GM23338 (cell line): ENCODE data around the gene FRMD4A. TPM values are rescaled to one million over a fixed set of nuclear protein-coding genes. Genes with fewer than 3 reads are reported as not detected.

Experiments
- ATAC-seq: fragments of 200-7000 bp; cut with Tn5 transposase; 3 replicates; pipeline ENCODE4 v1.9.1; 2020
- DNase-seq: peaks from one replicate; pipeline ENCODE4 v3.0.0-alpha.2; 2015; ENCODE audit warnings: low spot score
- H2AFZ ChIP-seq: fragments of 200-600 bp; sonication (generic); 2 replicates; pipeline ENCODE4 v1.8.0; 2016; ENCODE audit warnings: antibody characterized with exemption, mild to moderate bottlenecking, moderate library complexity
- H3F3A ChIP-seq: fragments of 200-600 bp; sonication (generic); replicated peaks from 2 replicates; pipeline ENCODE4 v1.8.0; 2017; ENCODE audit warnings: antibody characterized with exemption, mixed run types, low read depth
- H3K27ac ChIP-seq: fragments of 200-600 bp; sonication (generic); 2 replicates; pipeline ENCODE4 v1.6.1; 2016; ENCODE audit warnings: low read depth
- H3K27me3 ChIP-seq: fragments of 200-600 bp; sonication (generic); 2 replicates; pipeline ENCODE4 v1.8.0; 2016; ENCODE audit warnings: mild to moderate bottlenecking, mixed run types, moderate library complexity; ENCODE audit not compliant: insufficient read depth
- H3K36me3 ChIP-seq: fragments of 200-600 bp; sonication (generic); 2 replicates; pipeline ENCODE4 v1.8.0; 2016; ENCODE audit warnings: mild to moderate bottlenecking; ENCODE audit not compliant: insufficient read depth
- H3K4me1 ChIP-seq: fragments of 200-600 bp; sonication (generic); 2 replicates; pipeline ENCODE4 v1.8.0; 2016; ENCODE audit warnings: mild to moderate bottlenecking, moderate library complexity; ENCODE audit not compliant: insufficient read depth
- H3K4me2 ChIP-seq: fragments of 200-600 bp; sonication (generic); 2 replicates; pipeline ENCODE4 v1.7.1; 2017; ENCODE audit warnings: mixed run types
- H3K4me3 ChIP-seq: fragments of 200-600 bp; sonication (generic); 2 replicates; pipeline ENCODE4 v1.6.1; 2016; ENCODE audit warnings: mixed run types
- H3K79me2 ChIP-seq: fragments of 200-600 bp; sonication (generic); replicated peaks from 2 replicates; pipeline ENCODE4 v1.8.0; 2017; ENCODE audit warnings: mild to moderate bottlenecking; ENCODE audit not compliant: insufficient read depth
- H3K9me2 ChIP-seq: fragments of 200-600 bp; sonication (generic); 2 replicates; pipeline ENCODE4 v1.8.0; 2017; ENCODE audit not compliant: insufficient read depth
- H4K20me1 ChIP-seq: fragments of 200-600 bp; sonication (generic); replicated peaks from 2 replicates; pipeline ENCODE4 v1.8.0; 2017; ENCODE audit warnings: mild to moderate bottlenecking; ENCODE audit not compliant: insufficient read depth
- H3K27ac Mint-ChIP-seq: 2 replicates; pipeline ENCODE4 v1.8.0; 2020; ENCODE audit warnings: inconsistent platforms, mild to moderate bottlenecking, moderate library complexity, mixed read lengths
- H3K27me3 Mint-ChIP-seq: 3 replicates; pipeline ENCODE4 v1.8.0; 2022; ENCODE audit warnings: low read depth, mild to moderate bottlenecking, moderate library complexity, mixed read lengths, inconsistent platforms; ENCODE audit not compliant: insufficient read depth, poor library complexity
- H3K36me3 Mint-ChIP-seq: 3 replicates; pipeline ENCODE4 v1.8.0; 2021; ENCODE audit warnings: low read depth, mild to moderate bottlenecking, inconsistent platforms, moderate library complexity, mixed read lengths
- H3K4me1 Mint-ChIP-seq: 3 replicates; pipeline ENCODE4 v1.8.0; 2020; ENCODE audit warnings: mild to moderate bottlenecking, inconsistent platforms, mixed read lengths
- H3K4me3 Mint-ChIP-seq: 3 replicates; pipeline ENCODE4 v1.8.0; 2021; ENCODE audit warnings: moderate library complexity, mild to moderate bottlenecking, inconsistent platforms, mixed read lengths
- H3K9me3 Mint-ChIP-seq: 3 replicates; pipeline ENCODE4 v1.8.0; 2020; ENCODE audit warnings: moderate library complexity, mild to moderate bottlenecking, inconsistent platforms, mixed read lengths
- CTCF ChIP-seq, 2 experiments: fragments of 200-600 bp in 1 of 2; sonication (generic) in 1 of 2; conservative IDR thresholded peaks; 2 replicates each; pipeline versions ENCODE4 v1.5.1 to v1.6.1; 2016 to 2017; ENCODE audit warnings: antibody characterized with exemption in 2 of 2, low read depth in 2 of 2, mild to moderate bottlenecking in 2 of 2, moderate library complexity in 1 of 2
- ETS1 ChIP-seq: IDR thresholded peaks from 2 replicates; pipeline ENCODE4 v1.6.1; 2016; ENCODE audit warnings: antibody characterized with exemption
- EZH2 ChIP-seq: fragments of 200-600 bp; sonication (generic); IDR thresholded peaks from one replicate; pipeline ENCODE4 v1.8.0; 2017; ENCODE audit warnings: antibody characterized with exemption, mild to moderate bottlenecking, low read depth; ENCODE audit not compliant: unreplicated experiment
- JUNB ChIP-seq: IDR thresholded peaks from one replicate; pipeline ENCODE4 v1.6.1; 2016; ENCODE audit warnings: antibody characterized with exemption; ENCODE audit not compliant: unreplicated experiment
- NANOG ChIP-seq: IDR thresholded peaks from 2 replicates; pipeline ENCODE4 v1.6.1; 2016; ENCODE audit warnings: antibody characterized with exemption, borderline replicate concordance
- REST ChIP-seq: IDR thresholded peaks from one replicate; pipeline ENCODE4 v1.6.1; 2018; ENCODE audit warnings: antibody characterized with exemption; ENCODE audit not compliant: unreplicated experiment
- STAT1 ChIP-seq: IDR thresholded peaks from one replicate; pipeline ENCODE4 v1.6.1; 2016; ENCODE audit warnings: antibody characterized with exemption; ENCODE audit not compliant: unreplicated experiment
- polyA plus RNA-seq: library from polyadenylated mRNA; unstranded; fragments of >200 nt; fragmentation: Nextera tagmentation; extraction: Ambion mirVana; gene quantifications from 2 replicates; pipeline ENCODE4 v1.2.1, GENCODE V29; 2016
- total RNA-seq: library from RNA; depleted of rRNA; stranded (reverse); fragments of >200 nt; shearing (Covaris generic); gene quantifications from 2 replicates; pipeline ENCODE4 v1.2.3, GENCODE V29; 2014

Gene FRMD4A
- total and polyA plus RNA-seq, 2 experiments from 2014 or later, result 14.0 to 20.1 TPM

- TF ChIP-seq REST, result no peak
Observed at GRCh38 chr10:14285941-14286560, 44.7 kb downstream of the FRMD4A start (continued).

GRCh38 chr10:14282276-14282675 is 48.4 kb downstream of the FRMD4A start:
- Mint-ChIP-seq H3K36me3 (no peaks in the 10 kb centered on the region; the same call in 2 of the 3 replicates), H3K4me3 (no peak overlapping the region), H3K4me1 (no peaks in the 10 kb centered on the region), H3K27ac (no peak overlapping the region), H3K27me3 (no peaks in the 10 kb centered on the region), H3K9me3 (0 out of 3 replicates have a peak, but pooled peaks cover 9% of the 10 kb centered on the region)
- Histone ChIP-seq H3K4me3 (no peak overlapping the region), H3K27me3 (no peaks in the 10 kb centered on the region), H2AFZ (no peak overlapping the region), H3K36me3 (no peaks in the 10 kb centered on the region), H3K4me1 (no peaks in the 10 kb centered on the region), H3K27ac (no peak overlapping the region), H3K9me2 (peaks cover 8% of the 10 kb centered on the region; the same call in 1 of the 2 replicates), H3F3A (no peaks in the 10 kb centered on the region), H3K79me2 (no peaks in the 10 kb centered on the region), H4K20me1 (no peaks in the 10 kb centered on the region), H3K4me2 (no peak overlapping the region)
- DNase-seq (no peak), ATAC-seq (no peak)
- TF ChIP-seq EZH2 (no peak), CTCF (conservative IDR thresholded peaks at IDR 0.05; ENCODE audit: low read depth in 2 of 2) (no peak), NANOG (no peak), REST (no peak), STAT1 (no peak), JUNB (no peak), ETS1 (no peak)
